Measurements from ENCODE around the gene PARP11.

PARP11 gene

GRCh38 chr12:3882406-3882805, 9.2 kb upstream of the PARP11 start:
- Histone ChIP-seq H3K9me3 (ENCODE audit: insufficient read depth, low read length, severe bottlenecking) (peaks cover 6% of the 10 kb centered on the region), H3K27me3 (ENCODE audit: insufficient read depth, low read length, poor library complexity) (peaks cover 11% of the 10 kb centered on the region), H3K27ac (ENCODE audit: low read length) (no peak overlapping the region), H3K4me3 (ENCODE audit: low read depth in 1 of 2, low read length in 2 of 2) (no peak overlapping the region), H3K79me2 (ENCODE audit: insufficient read depth, low read length) (no peaks in the 10 kb centered on the region), H3K36me3 (ENCODE audit: insufficient read depth, low read length) (no peaks in the 10 kb centered on the region), H2AFZ (ENCODE audit: low read depth, low read length) (no peak overlapping the region), H4K20me1 (ENCODE audit: insufficient read depth, low read length) (no peaks in the 10 kb centered on the region), H3K9ac (ENCODE audit: low read depth, low read length) (no peak overlapping the region), H3K4me2 (ENCODE audit: insufficient read depth, low read length) (no peak overlapping the region), H3K4me1 (ENCODE audit: insufficient read depth, low read length) (peaks cover 6% of the 10 kb centered on the region; the same call in 1 of the 2 replicates)
- TF ChIP-seq EZH2 (IDR thresholded peaks at IDR 0.05; ENCODE audit: borderline replicate concordance, low read depth, low read length, severe bottlenecking), result no peak
- TF ChIP-seq, protein P1, sequence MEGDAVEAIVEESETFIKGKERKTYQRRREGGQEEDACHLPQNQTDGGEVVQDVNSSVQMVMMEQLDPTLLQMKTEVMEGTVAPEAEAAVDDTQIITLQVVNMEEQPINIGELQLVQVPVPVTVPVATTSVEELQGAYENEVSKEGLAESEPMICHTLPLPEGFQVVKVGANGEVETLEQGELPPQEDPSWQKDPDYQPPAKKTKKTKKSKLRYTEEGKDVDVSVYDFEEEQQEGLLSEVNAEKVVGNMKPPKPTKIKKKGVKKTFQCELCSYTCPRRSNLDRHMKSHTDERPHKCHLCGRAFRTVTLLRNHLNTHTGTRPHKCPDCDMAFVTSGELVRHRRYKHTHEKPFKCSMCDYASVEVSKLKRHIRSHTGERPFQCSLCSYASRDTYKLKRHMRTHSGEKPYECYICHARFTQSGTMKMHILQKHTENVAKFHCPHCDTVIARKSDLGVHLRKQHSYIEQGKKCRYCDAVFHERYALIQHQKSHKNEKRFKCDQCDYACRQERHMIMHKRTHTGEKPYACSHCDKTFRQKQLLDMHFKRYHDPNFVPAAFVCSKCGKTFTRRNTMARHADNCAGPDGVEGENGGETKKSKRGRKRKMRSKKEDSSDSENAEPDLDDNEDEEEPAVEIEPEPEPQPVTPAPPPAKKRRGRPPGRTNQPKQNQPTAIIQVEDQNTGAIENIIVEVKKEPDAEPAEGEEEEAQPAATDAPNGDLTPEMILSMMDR (IDR thresholded peaks at IDR 0.05; ENCODE audit: borderline replicate concordance, extremely low read depth, low read length, poor library complexity, severe bottlenecking), result no peak
- no peak for ATAC-seq (ENCODE audit: insufficient read depth, low read depth)
- no peak for DNase-seq

DNA sequence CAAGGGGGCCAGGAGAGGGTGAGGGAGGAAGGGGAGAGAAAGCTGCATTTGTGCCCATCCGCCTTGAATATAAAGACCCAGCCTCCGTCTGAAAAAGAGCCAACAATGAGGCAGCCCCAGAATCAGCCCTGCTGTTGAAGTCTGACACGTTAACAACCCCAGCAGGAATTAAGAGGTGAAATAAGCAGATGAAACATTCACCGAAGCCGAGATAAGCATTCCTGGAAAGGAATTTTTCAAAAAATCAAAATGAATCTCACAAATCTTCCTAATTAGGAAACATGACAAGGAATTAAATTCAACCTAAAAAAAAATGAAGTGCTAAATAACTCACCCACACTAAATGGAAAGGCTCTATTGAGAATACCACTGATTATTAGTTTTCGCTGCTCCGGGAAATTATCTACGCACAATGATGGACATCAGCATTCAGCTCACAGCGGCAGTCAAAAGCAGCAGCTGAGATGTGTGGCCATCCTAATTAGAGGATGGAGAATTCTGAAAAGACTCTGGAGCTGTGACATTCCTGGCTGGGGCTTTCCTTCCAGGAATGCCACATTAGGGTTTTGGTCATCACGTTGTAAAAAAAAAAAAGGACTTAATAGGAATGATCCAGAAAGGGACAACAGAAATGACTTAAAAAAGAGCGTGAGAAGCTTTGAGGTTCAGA, 8.2 kb upstream of the PARP11 start:
- no peaks in the 10 kb centered on the region for H3K79me2 ChIP-seq (ENCODE audit: insufficient read depth, low read length)
- peaks cover 6% of the 10 kb centered on the region for H3K9me3 ChIP-seq (ENCODE audit: insufficient read depth, low read length, severe bottlenecking)

DNA sequence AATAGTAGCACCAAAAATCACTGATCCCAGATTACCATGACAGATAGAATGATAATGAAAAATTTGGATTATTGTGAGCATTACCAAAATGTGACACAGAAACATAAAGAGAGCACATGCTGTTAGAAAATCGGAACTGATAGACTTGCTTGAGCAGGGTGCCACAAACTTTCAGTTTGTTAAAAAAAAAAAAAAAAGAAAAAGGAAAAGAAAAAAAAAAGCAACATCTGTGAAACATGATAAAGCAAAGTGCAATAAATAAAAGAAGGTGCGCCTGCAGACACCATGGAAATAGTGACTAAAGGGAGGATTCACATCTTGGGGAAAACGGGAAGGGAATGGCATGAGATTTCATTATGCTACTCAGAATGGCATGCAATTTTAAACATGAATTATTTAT, 6.6 kb upstream of the PARP11 start:
- no peaks in the 10 kb centered on the region for H3K79me2 ChIP-seq (ENCODE audit: insufficient read depth, low read length)
- peaks cover 6% of the 10 kb centered on the region for H3K9me3 ChIP-seq (ENCODE audit: insufficient read depth, low read length, severe bottlenecking)
- no peak overlapping the region for H3K27ac ChIP-seq (ENCODE audit: low read length)
- ATAC-seq (ENCODE audit: insufficient read depth, low read depth), result no peak
- no peak overlapping the region for H3K9ac ChIP-seq (ENCODE audit: low read depth, low read length)
- H4K20me1 ChIP-seq (ENCODE audit: insufficient read depth, low read length), result no peaks in the 10 kb centered on the region
- TF ChIP-seq, protein P1 (IDR thresholded peaks at IDR 0.05; ENCODE audit: borderline replicate concordance, extremely low read depth, low read length, poor library complexity, severe bottlenecking), result no peak
- TF ChIP-seq EZH2 (IDR thresholded peaks at IDR 0.05; ENCODE audit: borderline replicate concordance, low read depth, low read length, severe bottlenecking), result no peak
- no peak overlapping the region for H3K4me3 ChIP-seq (ENCODE audit: low read depth in 1 of 2, low read length in 2 of 2)
- no peak overlapping the region for H3K4me2 ChIP-seq (ENCODE audit: insufficient read depth, low read length)
- no peaks in the 10 kb centered on the region for H3K36me3 ChIP-seq (ENCODE audit: insufficient read depth, low read length)
- peaks cover 11% of the 10 kb centered on the region for H3K27me3 ChIP-seq (ENCODE audit: insufficient read depth, low read length, poor library complexity)
- no peak for DNase-seq
- H2AFZ ChIP-seq (ENCODE audit: low read depth, low read length), result no peak overlapping the region
- H3K4me1 ChIP-seq (ENCODE audit: insufficient read depth, low read length), result no peaks in the 10 kb centered on the region

More for the DNA sequence above, 8.2 kb upstream of the PARP11 start:
- Histone ChIP-seq H3K27me3 (ENCODE audit: insufficient read depth, low read length, poor library complexity) (peaks cover 11% of the 10 kb centered on the region), H3K36me3 (ENCODE audit: insufficient read depth, low read length) (no peaks in the 10 kb centered on the region), H3K27ac (ENCODE audit: low read length) (no peak overlapping the region), H3K4me2 (ENCODE audit: insufficient read depth, low read length) (no peak overlapping the region), H3K4me1 (ENCODE audit: insufficient read depth, low read length) (peaks cover 6% of the 10 kb centered on the region; the same call in 1 of the 2 replicates), H4K20me1 (ENCODE audit: insufficient read depth, low read length) (no peaks in the 10 kb centered on the region), H3K4me3 (ENCODE audit: low read depth in 1 of 2, low read length in 2 of 2) (no peak overlapping the region), H3K9ac (ENCODE audit: low read depth, low read length) (no peak overlapping the region), H2AFZ (ENCODE audit: low read depth, low read length) (no peak overlapping the region)
- TF ChIP-seq, protein P1 (IDR thresholded peaks at IDR 0.05; ENCODE audit: borderline replicate concordance, extremely low read depth, low read length, poor library complexity, severe bottlenecking), result no peak
- no peak for TF ChIP-seq EZH2 (IDR thresholded peaks at IDR 0.05; ENCODE audit: borderline replicate concordance, low read depth, low read length, severe bottlenecking)
- DNase-seq (no peak), ATAC-seq (ENCODE audit: insufficient read depth, low read depth) (no peak)

Measured in DND-41 (cell line).